HG02759 (cell line): ENCODE measurements around the gene OTUD5.
"Not testable (repeated sequence)": the region's sequence is repeated elsewhere in the genome, so short reads cannot be mapped to it uniquely, and the experiment has no call there.

Experiments used
- ATAC-seq: cut with Tn5 transposase; IDR thresholded peaks from one replicate; pipeline ENCODE4 v1.9.1; 2021; ENCODE audit warnings: mild to moderate bottlenecking, moderate library complexity; ENCODE audit not compliant: unreplicated experiment

OTUD5 gene

DNA sequence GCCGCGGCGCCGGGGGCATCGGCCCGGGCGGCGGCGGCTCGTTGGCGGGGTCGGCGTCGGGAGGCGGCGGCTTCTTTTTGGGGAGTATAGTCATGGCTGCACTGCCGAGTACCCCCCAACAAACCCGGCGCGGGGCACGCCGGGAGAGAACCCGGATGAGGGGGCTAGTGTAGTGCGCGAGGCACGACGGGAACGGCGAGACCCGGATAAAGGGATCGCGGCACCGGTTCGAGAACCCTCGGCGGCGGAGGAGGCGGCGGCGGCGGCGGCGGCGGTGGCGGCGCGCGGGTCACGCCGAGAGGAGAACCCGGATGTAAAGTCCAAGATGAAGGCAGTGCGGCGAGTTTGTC, at the start of gene OTUD5:
OTUD5 (minus strand) TSS at position 131 of the 350 bp plus-strand sequence; CDS start at position 94, 37 bp downstream.
- ATAC-seq, result peak; percentile 51

DNA sequence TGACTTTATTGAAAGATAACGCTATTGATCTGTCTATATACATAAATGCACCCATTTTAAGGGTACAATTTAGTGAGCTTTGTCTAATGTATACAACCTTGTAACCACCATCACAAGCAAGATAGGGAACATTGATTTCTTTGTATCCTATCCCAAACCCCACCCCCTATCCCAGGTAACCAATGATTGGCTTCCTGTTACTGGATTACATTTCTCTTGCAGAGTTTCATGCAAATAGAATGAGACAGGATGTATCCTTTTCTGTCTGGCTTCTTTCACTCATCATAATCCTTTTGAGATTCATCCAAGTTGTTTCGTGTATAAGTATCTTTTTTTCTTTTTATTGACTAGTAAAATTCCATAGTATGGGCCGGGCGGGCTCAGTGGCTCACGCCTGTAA, 46.3 kb upstream of the OTUD5 start:
- no peak for ATAC-seq

DNA sequence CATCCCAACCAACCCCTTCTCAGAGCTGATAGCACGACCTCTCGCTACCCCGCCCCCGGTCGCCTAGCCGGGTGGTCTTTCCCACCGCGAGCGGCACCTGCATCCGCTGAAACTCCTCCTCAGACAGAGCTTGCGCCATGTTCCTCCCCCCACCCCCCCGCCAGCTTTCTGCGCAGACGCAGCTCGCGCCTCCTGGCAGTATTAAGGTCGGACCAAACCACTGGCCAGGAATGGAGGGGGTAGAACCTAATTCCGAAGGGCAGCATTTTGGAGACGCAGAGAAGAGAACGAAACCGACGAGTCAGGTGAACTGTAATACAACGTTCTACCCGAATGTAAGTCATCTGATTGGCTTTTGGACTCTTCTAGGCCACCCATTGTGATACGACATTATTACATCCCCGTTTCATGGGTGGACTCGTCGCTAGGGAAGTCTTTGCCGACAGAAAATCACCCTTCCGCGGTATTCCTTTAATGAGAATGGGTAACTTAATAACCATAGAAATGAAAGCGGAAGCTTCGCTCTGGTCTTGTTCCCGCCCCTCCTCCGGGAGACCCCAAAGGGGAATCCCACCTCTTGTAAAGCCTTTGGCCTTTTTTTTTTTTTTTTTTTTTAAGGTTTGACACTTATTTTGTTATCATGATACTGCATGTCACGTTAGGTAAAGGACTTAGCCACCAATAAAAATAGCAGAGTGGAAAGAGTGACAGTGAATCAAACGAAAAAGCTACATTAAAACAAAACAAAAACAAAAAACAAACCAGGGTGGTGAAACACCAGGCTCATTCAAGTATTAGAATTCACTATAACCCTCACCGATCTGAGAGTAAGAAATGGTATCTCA, 44.9 kb upstream of the OTUD5 start, which contains the start of gene GRIPAP1:
GRIPAP1 (minus strand) TSS at position 174 of the 845 bp plus-strand sequence; CDS start at position 139, 35 bp downstream.
- peak; percentile 85 for ATAC-seq

DNA sequence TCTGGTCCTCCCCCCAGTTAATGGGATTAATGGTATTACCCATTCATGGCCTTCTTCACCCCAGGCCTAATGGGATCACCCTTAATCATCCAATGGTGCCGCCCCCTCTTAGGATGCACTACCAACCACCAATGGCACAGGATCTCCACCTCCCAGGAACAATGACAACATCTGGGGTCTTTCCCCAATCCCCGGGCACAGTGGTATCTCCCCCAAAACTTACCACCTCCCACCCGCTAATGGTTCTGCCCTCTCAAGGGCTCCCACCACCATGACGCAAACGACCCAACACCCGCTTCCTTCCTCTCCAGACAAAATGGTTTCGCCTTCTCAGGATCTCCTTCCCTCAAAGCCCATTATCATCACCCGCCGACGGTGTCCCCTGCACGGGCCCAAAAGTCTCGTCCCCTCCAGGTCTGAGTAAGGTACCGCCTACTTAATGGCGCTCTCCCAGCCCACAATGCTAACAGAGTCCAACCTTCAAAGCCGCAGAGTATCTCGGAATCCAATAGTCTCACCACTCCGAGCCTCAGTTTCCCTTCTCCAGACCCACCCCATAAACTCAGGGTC, 44.2 kb upstream of the OTUD5 start:
- peak; percentile 30 for ATAC-seq

DNA sequence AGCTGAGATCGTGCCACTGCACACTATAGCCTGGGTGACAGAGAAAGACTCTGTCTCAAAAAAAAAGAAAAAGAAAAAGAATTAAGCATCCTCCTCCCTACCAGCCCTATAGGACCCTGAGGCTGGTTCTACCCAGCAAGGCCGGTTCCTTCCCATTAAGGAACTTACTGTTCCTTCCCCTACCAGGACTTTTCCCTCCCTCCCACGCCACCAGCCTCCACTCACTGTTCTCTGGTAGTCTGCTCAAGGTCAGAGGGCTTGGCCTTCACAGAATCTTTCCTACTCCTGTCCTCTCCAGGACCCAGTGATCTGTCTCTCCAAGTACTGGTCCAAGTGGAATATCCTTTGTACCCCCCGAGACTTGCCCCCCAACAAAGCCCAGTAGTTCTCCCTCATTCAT, 43.2 kb upstream of the OTUD5 start:
- ATAC-seq, result no peak

- ATAC-seq, result no peak
Observed at GRCh38 chrX:48999030-48999429, 41.6 kb upstream of the OTUD5 start.

DNA sequence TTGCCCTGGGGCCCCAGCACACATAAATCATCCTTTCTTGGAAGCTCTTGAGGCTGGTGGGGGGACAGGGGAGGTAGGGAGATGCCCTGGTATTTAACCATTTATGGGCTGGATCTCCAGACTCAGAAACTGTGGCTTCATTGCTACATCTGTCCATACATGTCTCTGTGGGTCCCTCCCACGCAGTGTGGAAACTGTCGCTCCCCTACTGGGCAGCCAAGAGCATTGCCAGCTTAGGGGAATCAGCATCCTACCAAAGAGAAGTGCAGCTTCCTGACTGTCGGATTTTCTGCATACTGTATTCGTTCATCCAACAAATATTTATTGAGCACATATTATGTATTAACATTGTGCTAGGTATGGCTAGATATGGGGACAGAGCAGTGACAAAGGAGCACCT, 41.0 kb upstream of the OTUD5 start:
- no peak for ATAC-seq

- no peak for ATAC-seq
Observed at GRCh38 chrX:48997865-48998264, 40.5 kb upstream of the OTUD5 start.

- no peak for ATAC-seq
Observed at GRCh38 chrX:48997455-48997854, 40.0 kb upstream of the OTUD5 start.

DNA sequence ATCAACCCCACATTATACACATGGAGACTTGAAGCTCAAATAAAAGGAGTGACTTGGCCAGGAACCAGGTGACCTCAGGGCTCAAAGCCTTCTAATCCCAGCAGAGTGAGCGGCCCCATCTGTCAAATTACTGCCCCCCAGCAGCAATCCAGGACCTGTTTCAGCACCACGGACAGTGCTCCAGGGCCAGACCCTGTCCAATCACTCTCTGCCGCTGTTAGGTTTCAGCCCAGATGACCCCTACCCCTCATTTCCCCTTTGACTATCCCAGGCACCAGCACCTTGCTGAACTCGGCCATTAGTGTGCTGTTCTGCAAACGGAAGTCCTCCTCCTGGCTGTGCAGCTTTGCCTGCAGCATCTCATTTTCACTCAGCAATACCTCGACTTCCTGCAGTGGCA, 39.6 kb upstream of the OTUD5 start:
- ATAC-seq, result no peak

DNA sequence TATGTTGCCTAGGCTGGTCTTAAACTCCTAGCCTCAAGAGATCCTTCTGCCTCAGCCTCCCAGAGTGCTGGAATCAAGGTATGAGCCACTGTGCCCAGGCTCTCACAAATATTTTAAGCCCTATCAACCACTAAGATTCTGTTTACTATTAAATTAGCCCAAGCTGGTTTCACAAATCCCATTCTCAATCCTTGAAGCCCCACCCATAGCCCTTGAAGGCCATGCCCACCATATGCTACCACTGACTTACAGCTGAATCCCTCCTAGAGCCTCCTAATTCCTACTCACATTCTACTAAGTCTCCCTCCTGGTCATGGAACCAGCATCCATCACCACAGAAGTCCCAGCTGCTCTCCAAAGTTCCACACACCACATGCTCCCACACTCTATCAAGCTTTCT, 34.9 kb upstream of the OTUD5 start:
- ATAC-seq, result no peak

GRCh38 chrX:48989483-48989882, 32.1 kb upstream of the OTUD5 start:
- ATAC-seq, result no peak

DNA sequence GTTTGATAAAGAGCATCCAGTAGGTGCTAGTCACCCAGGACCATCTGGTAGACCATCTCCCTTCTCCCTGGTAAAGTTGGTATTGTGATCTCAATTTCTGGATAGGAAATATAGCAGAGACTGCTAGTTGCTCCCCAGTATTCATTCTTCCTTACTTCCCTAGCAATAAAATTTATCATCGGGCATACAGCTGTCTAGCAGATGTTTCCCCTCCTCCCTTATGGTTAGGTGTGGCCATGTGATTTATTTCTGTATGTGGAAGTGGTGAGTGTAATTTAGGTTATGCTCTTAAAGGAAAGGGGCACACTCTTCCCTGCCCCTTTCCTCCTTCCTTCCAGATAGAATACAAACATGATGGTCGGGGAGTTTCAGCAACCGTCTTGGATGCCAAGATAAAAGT, 26.5 kb upstream of the OTUD5 start:
- no peak for ATAC-seq

DNA sequence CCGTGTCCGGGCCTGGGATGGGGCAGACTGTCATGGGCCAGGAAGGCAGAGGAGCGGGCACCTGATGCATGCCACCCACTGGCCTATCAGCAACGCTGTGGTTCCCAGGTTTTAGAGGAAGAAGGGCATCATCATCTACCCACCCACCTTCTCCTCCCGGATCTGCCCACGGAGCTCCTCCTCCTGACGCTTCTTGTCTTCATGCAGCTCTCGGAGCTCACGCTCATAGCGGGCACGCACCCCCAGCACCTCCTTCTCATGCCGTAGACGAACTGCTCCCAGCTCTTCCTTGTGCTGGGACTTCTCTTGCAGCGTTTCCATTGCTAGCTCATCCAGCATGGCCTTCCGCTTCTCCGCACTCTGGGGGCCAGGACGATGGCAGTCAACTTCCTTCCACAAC, 25.7 kb upstream of the OTUD5 start:
- ATAC-seq, result no peak

DNA sequence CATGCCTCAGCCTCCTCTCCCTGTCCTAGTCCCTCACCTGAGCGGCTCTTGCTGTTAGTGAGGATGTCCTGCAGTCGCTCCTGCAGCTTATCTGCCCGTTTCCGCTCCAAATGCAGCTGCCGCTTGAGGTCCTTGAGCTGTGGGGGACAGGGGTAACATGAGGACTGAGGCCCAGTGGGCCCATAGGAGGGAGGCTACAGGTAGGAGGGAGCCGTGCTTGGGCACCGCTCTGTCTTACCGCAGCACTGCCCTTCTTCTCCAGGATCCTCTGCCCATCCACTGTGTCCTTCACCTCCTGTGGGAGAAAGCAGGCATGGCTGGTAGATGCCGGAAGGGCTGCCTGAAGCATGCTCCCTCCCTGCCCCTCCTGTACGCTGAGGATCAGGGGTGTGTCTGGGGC, 23.8 kb upstream of the OTUD5 start:
- no peak for ATAC-seq

DNA sequence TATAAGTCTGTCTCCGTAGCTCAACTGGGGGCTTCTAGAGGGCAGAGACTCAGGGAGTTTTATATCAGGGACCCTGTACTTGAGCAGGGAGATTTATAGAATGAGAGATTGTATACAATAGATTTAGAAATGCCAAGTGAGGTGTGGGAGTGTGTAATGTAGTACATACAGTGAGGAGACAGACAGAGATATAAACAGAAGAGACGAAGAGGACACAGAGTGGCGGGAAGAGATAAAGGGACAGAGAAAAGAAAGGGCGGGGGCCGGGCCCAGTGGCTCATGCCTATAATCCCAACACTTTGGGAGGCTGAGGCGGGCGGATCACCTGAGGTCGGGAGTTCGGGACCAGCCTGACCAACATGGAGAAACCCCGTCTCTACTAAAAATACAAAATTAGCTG, 22.9 kb upstream of the OTUD5 start:
- not testable (repeated sequence) for ATAC-seq

GRCh38 chrX:48978226-48978625, 20.8 kb upstream of the OTUD5 start:
- ATAC-seq, result no peak

DNA sequence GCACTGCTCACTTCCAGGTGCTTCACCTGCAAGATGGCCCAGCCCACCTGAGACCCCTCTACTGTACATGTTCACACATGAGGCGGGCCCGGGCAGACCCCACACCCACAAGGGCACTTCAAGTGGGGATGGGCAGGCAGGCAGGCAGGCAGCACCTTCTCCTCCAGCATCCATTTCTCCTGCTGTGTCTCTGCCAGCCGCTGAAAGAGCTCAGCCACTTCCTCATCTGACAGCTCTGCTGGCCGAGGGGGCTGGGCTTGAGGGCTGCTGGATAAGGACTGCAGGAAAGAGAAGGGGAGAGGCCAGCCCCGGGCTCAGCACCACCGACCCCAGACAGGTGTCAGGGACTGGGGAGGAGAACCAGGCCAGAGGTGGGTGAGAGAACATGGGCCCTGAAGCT, 18.7 kb upstream of the OTUD5 start:
- ATAC-seq, result no peak

DNA sequence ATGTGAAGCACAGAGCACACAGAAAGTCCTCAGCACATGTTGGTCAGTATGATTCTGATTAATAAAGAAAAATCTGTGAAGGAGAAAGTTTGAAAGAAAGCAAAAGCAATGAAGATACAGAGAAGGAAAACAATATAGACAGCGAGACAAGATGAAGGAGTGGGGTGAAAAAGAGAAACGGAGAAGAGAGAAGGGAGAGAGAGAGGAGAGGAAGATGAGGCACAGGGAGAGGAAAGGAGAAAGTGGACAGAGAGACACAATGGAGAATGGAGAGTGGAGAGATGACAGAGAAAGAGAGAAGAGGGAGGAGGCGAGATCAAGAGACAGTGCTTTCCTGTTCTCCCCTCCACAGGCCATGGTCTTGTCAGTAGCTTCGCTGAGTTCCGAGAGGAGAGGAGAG, 18.1 kb upstream of the OTUD5 start:
- no peak for ATAC-seq

GRCh38 chrX:48975041-48975440, 17.6 kb upstream of the OTUD5 start:
- no peak for ATAC-seq

DNA sequence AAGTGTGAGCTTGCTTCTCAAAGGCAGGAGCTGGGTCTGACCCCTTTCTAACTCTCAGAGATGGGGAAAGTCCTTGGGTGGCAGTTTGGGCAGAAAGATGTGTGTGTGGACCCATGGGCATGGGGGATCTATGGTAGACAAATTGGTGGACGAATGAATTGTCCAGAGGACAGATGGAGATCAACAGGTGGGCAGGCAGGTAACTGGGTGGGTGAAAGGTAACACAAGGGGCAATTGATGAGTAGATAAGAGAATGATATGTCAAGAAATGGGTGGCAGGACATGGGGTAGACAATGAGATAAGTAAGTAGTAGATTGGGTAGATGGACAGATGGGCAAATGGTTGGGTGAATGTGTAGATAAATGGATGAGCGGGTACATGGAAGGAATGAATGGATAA, 17.2 kb upstream of the OTUD5 start:
- ATAC-seq, result no peak

DNA sequence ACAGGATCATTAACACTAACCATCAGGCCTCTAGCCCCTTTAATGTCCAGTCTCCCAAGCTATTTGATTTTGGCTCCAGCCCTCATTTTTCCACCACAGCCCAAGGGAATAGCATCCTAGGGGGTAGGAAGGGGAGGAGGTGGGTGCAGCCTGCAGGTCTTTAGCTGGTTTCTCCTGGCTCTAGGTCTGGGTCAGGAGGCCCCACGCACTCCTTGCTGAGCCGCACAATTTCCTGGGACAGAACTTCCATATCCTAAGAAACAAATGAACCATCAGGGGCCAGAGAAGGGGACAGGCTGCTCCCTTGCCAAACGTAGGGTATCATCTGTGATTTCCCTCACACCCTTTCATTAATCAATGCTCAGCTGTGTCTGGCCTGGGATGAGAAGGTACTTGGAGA, 16.6 kb upstream of the OTUD5 start:
- no peak for ATAC-seq
